Spleen (tissue), 11 donors: ENCODE results near the gene UGT1A7. TPM values are rescaled to one million over a fixed set of nuclear protein-coding genes. Genes with fewer than 3 reads are reported as not detected.

ENCODE experiments used
- DNase-seq: peaks from one replicate; pipeline ENCODE4 v3.0.0-alpha.2; 2020
- H3K27ac ChIP-seq, 8 donors: fragments of 200-600 bp; sonication (generic) in 7 of 8; 1 replicate in 4 of 8; 2 replicates in 4 of 8; pipeline versions ENCODE4 v1.5.0 to v1.8.0; 2016 to 2021; ENCODE audit warnings: inconsistent platforms in 4 of 8, mild to moderate bottlenecking in 4 of 8, moderate library complexity in 1 of 8
- H3K27me3 ChIP-seq, 7 donors: fragments of 200-600 bp; sonication (generic) in 6 of 7; replicated peaks in 1 of 7; 1 replicate in 4 of 7; 2 replicates in 3 of 7; pipeline versions ENCODE4 v1.5.0 to v1.8.0; 2016 to 2021; ENCODE audit warnings: inconsistent platforms in 3 of 7, mild to moderate bottlenecking in 1 of 7
- H3K36me3 ChIP-seq, 6 donors: fragments of 200-600 bp; sonication (generic) in 5 of 6; 1 replicate in 4 of 6; 2 replicates in 2 of 6; pipeline versions ENCODE4 v1.5.0 to v1.8.0; 2016 to 2021; ENCODE audit warnings: inconsistent platforms in 2 of 6
- H3K4me1 ChIP-seq, 6 donors: fragments of 200-600 bp; sonication (generic) in 5 of 6; 1 replicate in 3 of 6; 2 replicates in 3 of 6; pipeline versions ENCODE4 v1.5.0 to v1.8.0; 2016 to 2021; ENCODE audit warnings: inconsistent platforms in 3 of 6
- H3K4me3 ChIP-seq, 8 donors: fragments of 200-600 bp; sonication (generic) in 7 of 8; 1 replicate in 4 of 8; 2 replicates in 4 of 8; pipeline versions ENCODE4 v1.5.0 to v1.8.0; 2016 to 2021; ENCODE audit warnings: inconsistent platforms in 4 of 8, mild to moderate bottlenecking in 4 of 8, moderate library complexity in 2 of 8
- H3K9me3 ChIP-seq, 8 donors: fragments of 200-600 bp; sonication (generic) in 7 of 8; 1 replicate in 4 of 8; 2 replicates in 4 of 8; pipeline versions ENCODE4 v1.5.0 to v1.8.0; 2016 to 2021; ENCODE audit warnings: inconsistent platforms in 4 of 8
- CTCF ChIP-seq, 11 experiments: fragments of 200-600 bp in 7 of 11; fragments of 450-650 bp in 4 of 11; sonication (generic) in 4 of 11; IDR thresholded peaks in 8 of 11; conservative IDR thresholded peaks in 3 of 11; 1 replicate in 7 of 11; 2 replicates in 4 of 11; pipeline versions ENCODE4 v1.4.0 to v1.8.0; 2016 to 2021; ENCODE audit warnings: antibody characterized with exemption in 11 of 11, inconsistent platforms in 4 of 11, mild to moderate bottlenecking in 1 of 11
- POLR2A ChIP-seq, 3 donors: fragments of 450-650 bp; IDR thresholded peaks; one replicate each; pipeline ENCODE4 v1.5.1; 2017; ENCODE audit warnings: antibody characterized with exemption in 3 of 3, mild to moderate bottlenecking in 1 of 3
- POLR2AphosphoS5 ChIP-seq, 3 donors: sonication (generic); formaldehyde crosslinking; IDR thresholded peaks; one replicate each; pipeline ENCODE4 v1.5.1; 2017; ENCODE audit warnings: antibody characterized with exemption in 3 of 3
- WGBS, 5 donors: extraction: QIAGEN DNeasy Blood & Tissue Kit in 3 of 5; methylation state at CpG; one replicate each; pipeline versions ENCODE4 v1.1.5 to v1.1.7; 2013 to 2018; 5-methylcytosine and 5-hydroxymethylcytosine counted together
- intact Hi-C: fragments of 100-400 bp; cut with DNase I; formaldehyde crosslinking; loops from one replicate; pipeline ENCODE4 v1.15.0; 2023; ENCODE audit warnings: low total_unique reads
- polyA plus RNA-seq, 3 donors: library from polyadenylated mRNA; stranded (reverse); fragments of 200-250 nt; gene quantifications; one replicate each; pipeline ENCODE4 v1.2.1, GENCODE V29; 2013
- total RNA-seq, 7 donors: library from RNA; depleted of rRNA in 3 of 7; stranded (reverse); fragments of >200 nt in 3 of 7; fragmentation: NEBNext Ultra II Directional in 4 of 7; extraction: Animal tissue kit (Norgen Biotek cat#: 25700) in 4 of 7; gene quantifications; one replicate each; pipeline versions ENCODE4 v1.1.0 to v1.2.1, GENCODE V29; 2016 to 2021
- donor health status: healthy with polysubstance abuse.
- donor health status: DM: no; HTN: no; CAD: no; lungs with moderate emphysema.
- donor health status: DM: no; HTN: no; CAD: no.
- donor health status: Bipolar disorder and iron deficiency.
- donor health status: healthy.
- donor health status: DM: no; HTN: no; CAD: no.
- donor health status: DM: yes; HTN: yes; CAD: no.

Gene UGT1A7
- total and polyA plus RNA-seq, 10 donors, result 0.03 TPM; not detected in 9

DNA sequence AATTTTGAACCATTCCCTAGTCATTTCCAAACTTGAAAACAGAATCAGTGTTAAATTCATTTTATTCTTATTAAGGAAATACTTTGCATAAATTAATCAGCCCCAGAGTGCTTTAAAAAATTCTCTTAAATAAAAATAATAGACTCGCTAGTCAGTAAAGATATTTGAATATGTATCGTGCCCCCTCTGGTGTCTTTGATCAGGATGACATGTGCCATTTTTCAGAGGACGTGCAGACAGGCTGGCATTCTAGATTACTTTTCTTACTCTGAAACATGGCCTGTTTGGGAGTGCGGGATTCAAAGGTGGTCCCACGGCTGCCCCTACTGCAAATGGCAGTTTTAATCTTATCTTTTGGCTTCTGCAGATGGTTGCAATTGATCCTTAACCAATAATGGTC, 90.9 kb downstream of the UGT1A7 start:
- WGBS, 5 donors, result 68 to 84% (median 73%) methylated on average over 4 to 5 of the region's 5 CpGs
- no peak for DNase-seq
- Histone ChIP-seq H3K36me3 (no peaks in the 10 kb centered on the region), H3K9me3 (peaks cover 0 to 26% (median 12%) of the 10 kb centered on the region in 8 donors), H3K4me3 (no peak overlapping the region), H3K4me1 (no peaks in the 10 kb centered on the region), H3K27ac (no peak overlapping the region), H3K27me3 (peaks cover 0 to 10% (median 0%) of the 10 kb centered on the region in 7 donors)
- TF ChIP-seq POLR2AphosphoS5 (IDR thresholded peaks at IDR 0.05) (no peak), POLR2A (IDR thresholded peaks at IDR 0.05) (no peak), CTCF (IDR thresholded peaks at IDR 0.05 in 8 of 11, conservative IDR thresholded peaks at IDR 0.05 in 3 of 11) (no peak)
- intact Hi-C loops, result no loop called here

- Histone ChIP-seq H3K4me1 (no peaks in the 10 kb centered on the region), H3K36me3 (no peaks in the 10 kb centered on the region), H3K9me3 (peaks cover 0 to 26% (median 12%) of the 10 kb centered on the region in 8 donors), H3K4me3 (no peak overlapping the region), H3K27me3 (peaks cover 0 to 4% (median 0%) of the 10 kb centered on the region in 7 donors), H3K27ac (no peak overlapping the region)
- intact Hi-C loops, result no loop called here
- DNase-seq, result no peak
- no peak for TF ChIP-seq POLR2A (IDR thresholded peaks at IDR 0.05)
- TF ChIP-seq POLR2AphosphoS5 (IDR thresholded peaks at IDR 0.05), result no peak
- TF ChIP-seq CTCF (IDR thresholded peaks at IDR 0.05 in 8 of 11, conservative IDR thresholded peaks at IDR 0.05 in 3 of 11), result no peak
- WGBS, 5 donors, result 83 to 95% (median 89%) methylated on average over 5 of the region's 5 CpGs
These were observed 92.2 kb downstream of the UGT1A7 start for GRCh38 chr2:233773854-233774253.

- intact Hi-C loops, result no loop called here
- TF ChIP-seq POLR2AphosphoS5 (IDR thresholded peaks at IDR 0.05) (no peak), POLR2A (IDR thresholded peaks at IDR 0.05) (no peak), CTCF (IDR thresholded peaks at IDR 0.05 in 8 of 11, conservative IDR thresholded peaks at IDR 0.05 in 3 of 11) (no peak)
- no peak overlapping the region for H3K4me3 ChIP-seq
- H3K9me3 ChIP-seq, result peaks cover 0 to 26% (median 12%) of the 10 kb centered on the region in 8 donors
- no peak overlapping the region for H3K27ac ChIP-seq
- no peaks in the 10 kb centered on the region for H3K4me1 ChIP-seq
- H3K36me3 ChIP-seq, result no peaks in the 10 kb centered on the region
- peaks cover 0 to 7% (median 0%) of the 10 kb centered on the region in 7 donors for H3K27me3 ChIP-seq
- no peak for DNase-seq
- 92 to 97% (median 95%) methylated on average over 6 of the region's 6 CpGs for WGBS, 5 donors
These were observed 93.7 kb downstream of the UGT1A7 start for GRCh38 chr2:233775414-233775813.

GRCh38 chr2:233778030-233778429, 96.3 kb downstream of the UGT1A7 start, which contains the start of gene MROH2A:
MROH2A (plus strand) TSS chr2:233778330; CDS start chr2:233779359, 1,029 bp downstream.
- H3K27ac ChIP-seq, result no peak within 1 kb of the TSS
- no peak for DNase-seq
- peaks cover 0 to 26% (median 12%) of the 10 kb centered on the region in 8 donors for H3K9me3 ChIP-seq
- no peak within 1 kb of the TSS for H3K4me3 ChIP-seq
- peaks cover 0 to 7% (median 0%) of the 10 kb centered on the region in 7 donors for H3K27me3 ChIP-seq
- H3K36me3 ChIP-seq, result no peaks in the 10 kb centered on the region
- intact Hi-C loops, result no loop called here
- 75 to 94% (median 89%) methylated on average over 2 of the region's 2 CpGs for WGBS, 5 donors
- TF ChIP-seq POLR2A (IDR thresholded peaks at IDR 0.05) (no peak), CTCF (IDR thresholded peaks at IDR 0.05 in 8 of 11, conservative IDR thresholded peaks at IDR 0.05 in 3 of 11) (no peak), POLR2AphosphoS5 (IDR thresholded peaks at IDR 0.05) (no peak)
- H3K4me1 ChIP-seq, result no peaks in the 10 kb centered on the region
